ENCODE measurements around the gene ELOA.

The ELOA gene

DNA sequence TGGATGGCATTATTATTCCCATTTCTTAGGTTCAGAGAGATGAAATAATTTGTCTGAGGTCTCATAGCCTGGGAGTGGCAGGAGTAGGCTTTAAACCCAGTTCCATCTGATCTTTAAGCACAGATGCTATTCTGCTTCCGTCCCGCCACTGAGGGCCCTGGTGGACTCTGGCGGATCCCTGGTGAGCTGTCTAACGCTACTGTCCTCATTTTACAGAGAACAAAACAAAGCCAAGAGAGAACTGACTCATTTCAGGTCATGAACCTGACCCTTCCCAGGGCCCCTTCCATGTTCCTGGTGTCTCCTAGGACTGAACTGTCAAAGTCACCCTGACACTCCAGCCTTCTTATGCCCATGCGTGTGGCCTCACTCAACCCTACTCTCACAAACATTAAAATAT, 60.4 kb downstream of the ELOA start:
- DNase-seq: no peak

DNA sequence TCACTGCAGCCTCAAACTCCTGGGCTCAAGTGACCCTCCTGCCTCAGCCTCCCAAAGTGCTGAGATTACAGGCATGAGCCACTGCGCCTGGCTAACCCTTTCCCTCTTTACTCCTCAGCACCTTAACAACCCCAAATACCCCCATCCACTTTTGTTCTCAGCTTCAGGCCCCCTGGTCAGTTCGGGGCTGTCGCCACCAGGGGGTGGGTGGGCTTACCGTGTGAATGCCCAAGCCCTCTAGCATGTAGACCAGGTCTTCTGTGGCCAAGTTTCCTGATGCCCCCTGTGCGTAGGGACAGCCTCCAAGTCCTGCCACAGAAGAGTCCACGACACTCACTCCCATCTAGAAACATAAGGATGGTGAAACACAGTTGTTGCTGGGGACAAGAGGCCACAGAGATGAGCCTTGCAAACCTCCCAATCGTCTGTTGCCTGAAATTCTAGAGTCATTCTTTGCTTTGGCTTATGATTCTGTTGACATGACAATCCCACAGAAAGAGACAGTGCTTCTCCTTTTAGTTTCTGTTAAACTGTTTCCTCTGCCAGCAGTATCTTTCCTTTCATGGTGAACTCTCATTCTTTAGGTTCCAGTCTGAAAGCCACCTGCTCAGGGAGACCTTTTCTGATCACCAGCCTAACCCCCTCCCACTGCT, 61.0 kb downstream of the ELOA start:
- peak; percentile 14 for DNase-seq

DNA sequence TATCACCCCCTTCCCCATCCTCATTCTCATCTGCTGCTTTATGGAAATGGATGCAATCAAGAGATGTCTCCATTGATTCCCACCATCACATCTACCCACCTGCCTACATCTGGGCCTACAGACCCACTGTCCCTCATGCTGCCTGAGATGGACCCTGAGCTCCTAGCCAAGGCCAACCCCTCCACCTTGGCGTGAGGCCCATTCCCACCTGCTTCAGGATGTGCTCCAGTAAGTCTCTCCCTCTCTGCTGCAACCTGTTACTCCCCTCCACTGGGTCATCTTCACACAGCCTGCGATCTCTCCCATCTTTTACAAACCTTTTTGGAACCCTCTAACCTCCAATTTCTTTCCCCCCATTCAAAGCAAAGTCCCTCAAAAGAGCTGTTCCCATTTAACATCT, 61.8 kb downstream of the ELOA start:
- DNase-seq: no peak

DNA sequence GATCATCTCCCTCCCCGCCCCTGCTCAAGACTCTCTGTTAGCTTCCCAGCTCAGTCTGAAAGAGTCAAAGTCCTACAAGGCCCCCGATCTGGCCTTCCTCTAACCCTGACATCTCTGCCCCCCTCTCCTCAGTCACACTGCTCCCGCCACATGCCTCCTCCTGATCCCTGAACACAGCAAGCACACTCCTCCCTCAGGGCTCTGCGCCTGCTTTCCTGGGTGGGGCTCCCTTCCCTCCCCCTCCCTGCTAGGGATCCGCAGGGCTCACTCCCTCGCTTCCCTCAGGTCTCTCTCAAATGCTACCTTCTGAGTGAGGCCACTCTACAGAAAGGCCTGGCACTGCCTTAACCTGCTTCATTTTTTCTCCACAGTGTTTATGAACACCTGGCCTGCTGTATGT, 63.0 kb downstream of the ELOA start:
- no peak for DNase-seq

DNA sequence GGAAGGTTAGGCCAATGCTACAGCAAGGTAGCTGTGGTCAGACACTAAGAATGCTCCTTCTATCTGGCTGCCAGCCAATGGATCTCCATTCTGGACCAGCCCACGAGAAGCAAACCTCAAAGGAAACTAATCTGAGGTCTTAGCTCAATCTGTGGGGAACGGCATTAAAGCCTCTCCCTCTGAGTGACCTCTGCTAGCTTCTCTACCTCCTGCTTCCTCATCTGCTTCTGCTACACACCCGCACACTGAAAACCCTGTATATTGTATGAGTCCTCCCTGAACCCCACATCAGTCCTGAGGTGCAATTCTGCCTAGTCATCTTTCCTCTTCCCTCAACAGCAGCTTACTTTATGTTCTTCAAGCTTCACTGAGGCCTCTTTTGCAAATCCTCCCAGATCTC, 64.2 kb downstream of the ELOA start:
- DNase-seq: peak; percentile 60

DNA sequence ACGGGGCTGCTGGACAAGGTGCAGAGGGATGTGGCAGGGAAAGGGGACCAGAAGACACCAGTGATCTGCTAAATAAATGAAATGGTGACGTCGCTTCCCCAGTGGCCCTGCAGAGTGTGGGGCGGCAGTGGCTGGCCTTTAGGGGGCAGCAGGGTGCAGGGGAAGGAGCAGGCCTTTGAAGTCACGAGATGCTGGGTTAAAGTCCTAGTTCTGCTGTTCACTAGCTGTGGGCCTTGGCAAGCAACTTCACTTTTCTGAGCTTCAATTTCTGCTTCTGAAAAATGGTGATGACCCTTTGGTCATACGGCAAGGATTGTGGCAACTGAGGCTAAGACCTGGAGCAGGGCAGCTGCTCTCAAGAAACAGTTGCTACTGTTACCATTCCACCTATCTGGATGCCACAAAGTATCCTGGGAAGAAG, 66.5 kb downstream of the ELOA start:
- peak; percentile 96 for DNase-seq

DNA sequence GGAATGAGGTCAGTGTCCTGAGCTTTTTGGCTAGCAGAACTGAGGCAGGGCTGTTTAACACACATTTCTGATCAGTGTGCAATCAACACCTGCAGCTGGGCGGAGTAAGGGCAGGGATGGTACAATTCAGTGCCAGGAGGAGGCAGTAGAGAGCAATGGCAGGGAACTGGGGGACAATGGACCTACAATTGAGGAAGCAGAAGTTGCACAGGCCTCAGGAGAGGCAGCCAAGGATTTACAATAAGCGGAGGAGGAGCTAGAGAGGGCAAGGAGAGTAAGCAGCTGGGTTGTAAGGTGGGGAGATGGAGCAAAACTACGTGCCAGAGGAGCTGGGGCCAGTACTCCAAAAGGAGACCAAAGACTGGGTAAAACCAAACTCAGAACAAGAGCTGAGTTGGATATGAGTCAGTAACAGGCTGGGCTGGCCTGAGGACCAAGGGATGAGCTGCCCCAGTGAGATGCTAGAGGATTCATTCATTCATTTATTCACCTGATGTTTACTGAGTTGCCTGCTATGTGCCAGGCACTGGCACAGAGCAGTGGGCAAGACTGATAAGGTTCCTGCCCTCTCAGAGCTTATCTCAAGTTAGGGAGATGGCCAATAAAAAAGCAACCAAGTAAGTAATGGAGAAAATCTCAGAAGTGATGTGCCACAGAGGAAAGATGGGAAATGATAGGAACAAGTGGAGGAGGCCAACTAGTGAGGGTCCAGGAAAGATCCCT, 67.7 kb downstream of the ELOA start:
- DNase-seq: peak; percentile 89

All from hematopoietic multipotent progenitor cell treated with erythropoietin and hydrocortisone succinate and interleukin-3 and kit ligand, for 6 days (in vitro differentiated cells).